ENCODE measurements around the gene PHF13. TPM values are rescaled to one million over a fixed set of nuclear protein-coding genes. Genes with fewer than 3 reads are reported as not detected.

Gene PHF13
- total RNA-seq, 1 experiment from 2014 or later, result 36.6 TPM

- Histone ChIP-seq H3K4me3 (ENCODE audit: insufficient read depth, low read depth, low read length) (no peak overlapping the region), H3K36me3 (replicated peaks; ENCODE audit: control insufficient read depth, insufficient read depth, low read length) (no peaks in the 10 kb centered on the region; the same call in none of the 2 replicates), H3K27me3 (ENCODE audit: control insufficient read depth, insufficient read depth, low read length) (no peaks in the 10 kb centered on the region)
- no peak for DNase-seq
These were observed 31.8 kb upstream of the PHF13 start for GRCh38 chr1:6581561-6582305.

DNA sequence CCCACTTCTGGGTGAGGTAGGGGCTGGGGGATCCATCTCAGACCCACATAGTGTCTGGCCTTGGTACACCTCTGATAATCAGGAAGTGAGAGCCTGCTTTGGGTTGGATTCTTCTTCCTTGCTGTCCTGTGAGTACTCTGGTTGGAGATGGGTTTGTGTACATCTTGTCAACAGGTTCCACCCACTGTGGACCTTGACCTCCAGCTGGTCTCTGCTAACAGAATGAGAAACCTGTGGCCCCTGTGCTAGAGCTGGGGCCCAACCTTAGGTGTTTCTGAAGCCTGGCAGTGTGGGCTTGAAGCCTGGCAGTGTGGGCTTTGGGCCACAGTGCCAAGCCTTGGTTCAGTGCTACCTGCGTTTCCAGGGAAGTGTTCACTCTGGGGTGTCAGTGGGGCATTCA is 31.2 kb upstream of the PHF13 start:
- H3K27me3 ChIP-seq (ENCODE audit: control insufficient read depth, insufficient read depth, low read length), result no peaks in the 10 kb centered on the region
- DNase-seq, result no peak
- no peaks in the 10 kb centered on the region; the same call in none of the 2 replicates for H3K36me3 ChIP-seq (replicated peaks; ENCODE audit: control insufficient read depth, insufficient read depth, low read length)
- no peak overlapping the region for H3K4me3 ChIP-seq (ENCODE audit: insufficient read depth, low read depth, low read length)

GRCh38 chr1:6584126-6585080 is 29.1 kb upstream of the PHF13 start:
- no peak overlapping the region for H3K4me3 ChIP-seq (ENCODE audit: insufficient read depth, low read depth, low read length)
- H3K27me3 ChIP-seq (ENCODE audit: control insufficient read depth, insufficient read depth, low read length), result no peaks in the 10 kb centered on the region
- H3K36me3 ChIP-seq (replicated peaks; ENCODE audit: control insufficient read depth, insufficient read depth, low read length), result peaks cover 4% of the 10 kb centered on the region
- DNase-seq, result peak; percentile 69

- peak; percentile 61 for DNase-seq
- H3K27me3 ChIP-seq (ENCODE audit: control insufficient read depth, insufficient read depth, low read length), result no peaks in the 10 kb centered on the region
- H3K36me3 ChIP-seq (replicated peaks; ENCODE audit: control insufficient read depth, insufficient read depth, low read length), result peaks cover 5% of the 10 kb centered on the region
- H3K4me3 ChIP-seq (ENCODE audit: insufficient read depth, low read depth, low read length), result no peak overlapping the region
These were observed 28.3 kb upstream of the PHF13 start for GRCh38 chr1:6585081-6585722.

DNA sequence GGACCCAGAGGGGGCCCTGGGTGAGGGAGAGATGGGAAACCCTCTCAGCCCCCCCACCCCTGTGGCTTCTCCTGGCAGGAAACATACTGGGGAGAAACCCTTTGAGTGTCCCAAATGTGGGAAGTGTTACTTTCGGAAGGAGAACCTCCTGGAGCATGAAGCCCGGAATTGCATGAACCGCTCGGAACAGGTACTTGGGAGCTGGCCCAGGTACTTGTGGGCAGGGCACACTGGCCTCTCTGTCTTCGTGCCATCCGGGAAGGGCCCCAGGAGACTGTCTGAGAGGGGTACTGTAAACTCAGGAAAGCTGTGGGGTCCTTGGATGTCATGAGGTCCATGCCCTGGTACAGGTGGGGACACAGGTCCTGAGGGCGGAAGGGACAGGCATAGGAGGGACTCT is 27.7 kb upstream of the PHF13 start:
- DNase-seq, result no peak
- Histone ChIP-seq H3K4me3 (ENCODE audit: insufficient read depth, low read depth, low read length) (no peak overlapping the region), H3K36me3 (replicated peaks; ENCODE audit: control insufficient read depth, insufficient read depth, low read length) (peaks cover 5% of the 10 kb centered on the region), H3K27me3 (ENCODE audit: control insufficient read depth, insufficient read depth, low read length) (no peaks in the 10 kb centered on the region)

DNA sequence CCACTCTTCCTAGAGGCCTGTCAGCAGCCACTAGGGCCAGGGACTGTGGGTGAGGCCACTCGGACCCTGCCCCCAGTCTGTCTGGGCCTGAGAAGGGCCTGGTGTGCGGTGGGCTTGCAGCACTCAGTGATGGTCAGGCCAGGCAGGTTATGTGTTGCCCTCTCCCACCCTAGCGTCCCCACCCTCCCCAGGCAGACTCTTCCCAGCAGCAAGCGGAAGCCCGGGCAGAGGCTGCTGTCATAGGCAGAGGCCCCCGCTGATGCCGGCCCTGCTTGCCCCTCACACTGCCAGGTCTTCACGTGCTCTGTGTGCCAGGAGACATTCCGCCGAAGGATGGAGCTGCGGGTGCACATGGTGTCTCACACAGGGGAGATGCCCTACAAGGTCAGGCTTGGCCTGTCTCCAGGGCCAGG is 27.1 kb upstream of the PHF13 start:
- Histone ChIP-seq H3K4me3 (ENCODE audit: insufficient read depth, low read depth, low read length) (no peak overlapping the region), H3K27me3 (ENCODE audit: control insufficient read depth, insufficient read depth, low read length) (no peaks in the 10 kb centered on the region), H3K36me3 (replicated peaks; ENCODE audit: control insufficient read depth, insufficient read depth, low read length) (peaks cover 5% of the 10 kb centered on the region)
- peak; percentile 46 for DNase-seq

DNA sequence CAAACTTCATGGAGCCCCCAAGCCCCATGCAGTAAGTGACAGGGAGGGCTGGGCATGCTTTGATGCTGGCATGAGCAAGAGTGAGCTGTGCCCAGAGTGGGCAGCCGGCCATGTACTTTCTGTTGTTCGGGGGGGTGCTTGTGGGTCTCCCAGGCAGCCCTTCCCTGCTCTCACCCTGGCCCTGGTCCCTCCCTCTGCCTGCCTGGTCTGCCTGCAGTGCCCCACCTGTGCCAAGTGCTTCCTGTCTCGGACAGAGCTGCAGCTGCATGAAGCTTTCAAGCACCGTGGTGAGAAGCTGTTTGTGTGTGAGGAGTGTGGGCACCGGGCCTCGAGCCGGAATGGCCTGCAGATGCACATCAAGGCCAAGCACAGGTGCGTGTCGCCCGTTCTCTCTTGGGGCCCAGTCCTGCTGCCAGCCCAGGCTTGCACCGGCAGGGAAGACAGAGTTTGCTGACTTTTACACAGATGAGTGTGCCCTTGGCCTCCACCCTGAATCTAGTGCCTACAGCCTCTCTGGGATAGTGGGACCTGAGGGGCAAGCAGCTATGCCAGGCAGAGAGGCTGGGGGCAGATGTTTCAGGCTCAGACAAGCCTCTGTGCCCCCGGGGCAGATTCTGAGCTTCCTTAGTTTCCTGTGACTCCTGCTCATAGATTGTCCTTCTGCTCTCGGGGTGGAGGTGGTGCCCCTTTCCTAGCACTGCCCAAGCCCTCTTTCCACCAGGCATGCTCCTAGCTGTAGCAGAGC is 26.1 kb upstream of the PHF13 start:
- Histone ChIP-seq H3K27me3 (ENCODE audit: control insufficient read depth, insufficient read depth, low read length) (no peaks in the 10 kb centered on the region), H3K36me3 (replicated peaks; ENCODE audit: control insufficient read depth, insufficient read depth, low read length) (peaks cover 7% of the 10 kb centered on the region), H3K4me3 (ENCODE audit: insufficient read depth, low read depth, low read length) (no peak overlapping the region)
- peak; percentile 39 for DNase-seq

GRCh38 chr1:6588128-6588892 is 25.2 kb upstream of the PHF13 start:
- no peak overlapping the region for H3K4me3 ChIP-seq (ENCODE audit: insufficient read depth, low read depth, low read length)
- H3K36me3 ChIP-seq (replicated peaks; ENCODE audit: control insufficient read depth, insufficient read depth, low read length), result peaks cover 10% of the 10 kb centered on the region
- DNase-seq, result peak; percentile 54
- no peaks in the 10 kb centered on the region for H3K27me3 ChIP-seq (ENCODE audit: control insufficient read depth, insufficient read depth, low read length)

- no peaks in the 10 kb centered on the region for H3K27me3 ChIP-seq (ENCODE audit: control insufficient read depth, insufficient read depth, low read length)
- no peak overlapping the region for H3K4me3 ChIP-seq (ENCODE audit: insufficient read depth, low read depth, low read length)
- DNase-seq, result peak; percentile 66
- H3K36me3 ChIP-seq (replicated peaks; ENCODE audit: control insufficient read depth, insufficient read depth, low read length), result peaks cover 14% of the 10 kb centered on the region
These were observed 24.5 kb upstream of the PHF13 start for GRCh38 chr1:6588893-6589520.

DNA sequence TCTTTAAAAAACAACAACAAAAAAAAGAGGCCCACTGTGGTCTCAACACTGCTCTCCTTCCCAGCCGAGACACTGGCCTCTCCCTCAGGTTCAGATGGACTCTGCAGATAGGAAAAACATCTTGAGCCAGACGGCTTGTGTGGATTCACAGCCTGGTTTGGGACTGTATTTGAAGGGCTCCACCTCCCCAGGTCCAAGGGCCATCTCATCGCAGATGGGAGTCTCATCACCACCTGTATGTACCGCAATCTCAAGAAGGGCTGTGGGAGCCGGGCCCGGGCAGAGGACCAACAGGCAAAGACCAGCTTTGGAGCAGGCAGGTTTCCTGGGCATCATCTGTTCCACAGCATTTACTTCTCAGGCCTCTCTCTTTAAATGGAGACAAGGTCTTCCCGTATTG is 23.5 kb upstream of the PHF13 start:
- peaks cover 18% of the 10 kb centered on the region for H3K36me3 ChIP-seq (replicated peaks; ENCODE audit: control insufficient read depth, insufficient read depth, low read length)
- H3K4me3 ChIP-seq (ENCODE audit: insufficient read depth, low read depth, low read length), result no peak overlapping the region
- H3K27me3 ChIP-seq (ENCODE audit: control insufficient read depth, insufficient read depth, low read length), result no peaks in the 10 kb centered on the region
- no peak for DNase-seq

DNA sequence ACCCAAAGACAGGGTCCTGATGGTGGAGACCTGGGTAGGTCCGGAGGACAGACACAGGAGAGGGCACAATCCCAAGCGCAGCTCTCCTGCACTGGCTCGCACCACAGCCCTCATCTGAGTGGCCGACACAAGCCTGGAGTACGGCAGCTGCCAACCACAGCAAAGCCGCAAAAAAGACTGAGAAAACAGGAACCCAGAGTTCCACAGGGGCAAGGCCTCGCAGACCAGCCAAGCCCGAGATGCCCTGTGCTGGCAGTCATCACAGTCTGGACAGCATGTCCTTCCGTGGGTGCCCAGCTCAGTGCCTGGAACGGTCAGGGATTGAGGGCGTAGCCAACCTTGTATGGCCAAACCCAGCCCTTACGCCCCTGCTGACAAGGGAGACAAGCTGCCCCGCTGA is 22.3 kb upstream of the PHF13 start:
- H3K36me3 ChIP-seq (replicated peaks; ENCODE audit: control insufficient read depth, insufficient read depth, low read length), result peaks cover 27% of the 10 kb centered on the region

DNA sequence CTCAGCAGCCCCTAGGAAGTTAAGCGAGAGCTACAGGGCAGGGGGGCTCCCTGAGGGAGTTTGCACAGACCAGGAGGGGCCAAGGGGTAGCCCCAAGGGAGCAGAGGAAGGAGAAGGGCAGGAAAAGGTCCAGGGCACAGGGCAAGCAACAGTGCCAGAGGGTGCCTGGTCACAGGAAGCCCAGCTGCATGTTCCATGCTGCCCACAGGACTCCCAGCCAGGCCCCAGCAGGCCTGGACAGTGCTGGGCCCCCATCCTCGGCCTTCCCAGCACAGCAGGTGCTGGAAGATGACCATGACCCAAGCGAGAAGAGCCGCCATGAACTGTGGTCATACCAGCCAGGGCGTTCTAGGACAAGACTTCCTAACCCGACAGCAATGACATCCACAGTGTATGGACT is 21.9 kb upstream of the PHF13 start:
- Histone ChIP-seq H3K4me3 (ENCODE audit: insufficient read depth, low read depth, low read length) (no peak overlapping the region), H3K27me3 (ENCODE audit: control insufficient read depth, insufficient read depth, low read length) (no peaks in the 10 kb centered on the region), H3K36me3 (replicated peaks; ENCODE audit: control insufficient read depth, insufficient read depth, low read length) (peaks cover 31% of the 10 kb centered on the region)
- no peak for DNase-seq

More for the DNA sequence above, 22.3 kb upstream of the PHF13 start:
- Histone ChIP-seq H3K27me3 (ENCODE audit: control insufficient read depth, insufficient read depth, low read length) (no peaks in the 10 kb centered on the region), H3K4me3 (ENCODE audit: insufficient read depth, low read depth, low read length) (no peak overlapping the region)
- no peak for DNase-seq

DNA sequence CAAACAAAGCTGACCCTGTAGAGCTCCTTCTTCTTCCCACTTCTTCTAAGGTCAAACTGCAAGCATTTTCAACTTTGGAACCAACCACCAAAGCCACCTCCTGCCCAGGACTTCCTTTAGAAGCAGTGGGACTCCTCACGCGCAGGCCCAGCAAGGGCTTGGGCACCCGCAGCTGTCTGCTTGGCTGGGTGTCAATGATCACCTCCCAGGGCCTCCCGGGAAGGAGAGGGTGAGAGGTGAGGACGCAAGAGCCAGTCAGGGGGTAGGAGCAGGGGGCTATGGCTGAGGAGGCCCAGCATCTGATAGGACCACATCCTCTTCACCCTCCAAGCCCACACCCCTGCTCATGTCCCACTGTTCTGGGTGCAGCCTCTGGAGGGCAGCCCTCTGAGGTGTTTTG is 21.1 kb upstream of the PHF13 start:
- H3K27me3 ChIP-seq (ENCODE audit: control insufficient read depth, insufficient read depth, low read length), result no peaks in the 10 kb centered on the region
- H3K4me3 ChIP-seq (ENCODE audit: insufficient read depth, low read depth, low read length), result no peak overlapping the region
- H3K36me3 ChIP-seq (replicated peaks; ENCODE audit: control insufficient read depth, insufficient read depth, low read length), result peaks cover 34% of the 10 kb centered on the region
- DNase-seq, result no peak
